Skin epidermis (tissue), 12 donors: ENCODE data around the gene COQ3.
"Not testable (repeated sequence)": the region's sequence is repeated elsewhere in the genome, so short reads cannot be mapped to it uniquely, and the experiment has no call there.

ENCODE experiments used
- H3K27ac ChIP-seq, 21 experiments: fragments of 200-600 bp; sonication (generic) in 11 of 21; one replicate each; pipeline ENCODE4 v1.5.0; 2020; ENCODE audit warnings: mild to moderate bottlenecking in 3 of 21, inconsistent platforms in 2 of 21, moderate library complexity in 2 of 21
- H3K4me3 ChIP-seq, 7 experiments: fragments of 200-600 bp; sonication (generic) in 2 of 7; one replicate each; pipeline ENCODE4 v1.5.0; 2020; ENCODE audit warnings: inconsistent platforms in 2 of 7, mild to moderate bottlenecking in 2 of 7, moderate library complexity in 1 of 7

Gene COQ3

GRCh38 chr6:99338188-99338587, 55.8 kb downstream of the COQ3 start:
- no peak overlapping the region for H3K27ac ChIP-seq
- H3K4me3 ChIP-seq = no peak overlapping the region

DNA sequence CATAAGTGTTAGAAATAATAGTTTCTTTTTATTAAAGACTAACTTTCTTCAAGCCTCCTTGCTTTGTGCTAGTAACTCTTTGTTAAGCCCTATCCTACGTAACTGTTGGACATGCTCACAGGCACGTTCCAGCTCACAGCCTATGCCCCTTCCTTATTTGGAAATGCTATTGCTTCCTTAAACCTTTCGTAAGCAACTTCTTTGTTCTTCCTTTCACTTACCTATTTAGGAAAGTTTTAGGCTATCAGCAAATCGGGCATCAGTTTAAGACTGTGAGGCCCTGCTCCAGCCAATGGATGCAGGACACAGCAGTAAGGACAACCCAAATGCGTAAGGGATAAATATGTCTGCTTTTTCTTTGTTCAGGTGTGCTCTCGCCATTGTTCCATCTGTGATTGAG, 58.7 kb downstream of the COQ3 start:
- not testable (repeated sequence) for H3K27ac ChIP-seq, H3K4me3 ChIP-seq

GRCh38 chr6:99334526-99335127, 59.4 kb downstream of the COQ3 start:
- H3K4me3 ChIP-seq = no peak overlapping the region
- no peak overlapping the region for H3K27ac ChIP-seq

- H3K4me3 ChIP-seq = no peak overlapping the region
- no peak overlapping the region for H3K27ac ChIP-seq
These were observed 60.9 kb downstream of the COQ3 start for GRCh38 chr6:99333068-99333467.

DNA sequence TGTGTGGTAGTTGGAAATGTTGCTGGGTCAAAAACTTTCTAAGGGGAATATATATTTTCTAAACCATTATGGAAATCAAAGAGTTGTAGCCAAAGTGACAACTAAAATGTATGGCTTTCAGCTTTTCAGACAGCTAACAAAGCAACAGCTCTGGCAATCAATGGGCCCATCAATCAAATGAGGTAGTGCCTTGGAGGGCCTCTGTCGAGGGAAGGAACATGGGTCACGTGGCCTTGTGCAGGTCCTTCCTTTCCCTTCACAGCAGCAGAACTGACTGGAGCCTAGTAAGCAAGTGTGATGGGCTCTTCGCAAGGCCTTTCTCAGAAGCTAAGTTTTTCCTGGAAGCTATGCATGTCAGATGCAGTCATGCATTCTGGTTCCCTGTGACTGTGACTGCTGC, 62.5 kb downstream of the COQ3 start:
- Histone ChIP-seq H3K4me3 (no peak overlapping the region), H3K27ac (no peak overlapping the region)

GRCh38 chr6:99330159-99330558, 63.8 kb downstream of the COQ3 start:
- Histone ChIP-seq H3K27ac (no peak overlapping the region), H3K4me3 (no peak overlapping the region)

DNA sequence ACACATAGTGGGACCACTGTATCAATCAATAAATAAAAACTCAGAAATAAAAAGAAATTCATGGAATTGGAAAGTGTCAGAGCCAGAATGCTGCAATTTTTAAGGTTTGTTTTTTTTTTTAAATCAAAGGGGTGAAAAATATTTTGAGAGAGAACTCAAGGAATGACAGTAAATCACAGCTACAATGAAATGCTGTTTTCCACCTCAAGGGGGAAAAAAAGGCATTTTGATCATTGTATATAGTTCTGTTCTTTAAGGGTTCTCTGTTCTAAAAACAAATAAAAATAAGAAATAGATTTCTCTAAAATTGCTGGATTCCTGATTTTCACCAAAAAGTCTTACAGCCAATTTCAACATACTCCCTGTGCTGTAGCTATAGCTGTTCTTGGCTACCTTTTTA, 69.0 kb downstream of the COQ3 start:
- Histone ChIP-seq H3K27ac (no peak overlapping the region), H3K4me3 (no peak overlapping the region)
